GM19035 (cell line): Measurements from ENCODE around the gene GRK1.

Experiments used
- ATAC-seq: cut with Tn5 transposase; IDR thresholded peaks from one replicate; pipeline ENCODE4 v1.9.1; 2021; ENCODE audit not compliant: unreplicated experiment

The GRK1 gene

GRCh38 chr13:113647351-113648215 is 19.4 kb upstream of the GRK1 start:
- no peak for ATAC-seq

- ATAC-seq = no peak
Measured at GRCh38 chr13:113648216-113648610, 18.8 kb upstream of the GRK1 start.

DNA sequence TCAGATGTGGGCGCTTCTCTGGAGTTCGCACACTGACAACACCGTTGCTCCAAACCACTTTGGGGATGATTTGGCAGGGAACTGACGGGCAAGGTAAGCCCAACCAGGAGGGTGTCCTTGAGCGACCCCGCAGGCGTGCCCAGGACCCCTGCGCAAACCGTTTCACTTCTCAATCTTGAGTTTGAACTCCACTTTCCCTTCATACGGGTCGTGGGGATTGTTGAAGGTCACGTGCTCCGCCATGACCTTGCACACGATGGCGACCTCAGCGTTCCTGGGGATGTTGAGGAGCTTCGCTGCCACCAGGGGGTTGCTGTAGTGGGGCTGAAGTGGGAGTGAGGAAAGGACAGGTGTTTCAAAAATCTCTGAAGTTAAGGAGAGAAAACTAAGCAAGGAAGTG is 17.8 kb upstream of the GRK1 start:
- no peak for ATAC-seq

DNA sequence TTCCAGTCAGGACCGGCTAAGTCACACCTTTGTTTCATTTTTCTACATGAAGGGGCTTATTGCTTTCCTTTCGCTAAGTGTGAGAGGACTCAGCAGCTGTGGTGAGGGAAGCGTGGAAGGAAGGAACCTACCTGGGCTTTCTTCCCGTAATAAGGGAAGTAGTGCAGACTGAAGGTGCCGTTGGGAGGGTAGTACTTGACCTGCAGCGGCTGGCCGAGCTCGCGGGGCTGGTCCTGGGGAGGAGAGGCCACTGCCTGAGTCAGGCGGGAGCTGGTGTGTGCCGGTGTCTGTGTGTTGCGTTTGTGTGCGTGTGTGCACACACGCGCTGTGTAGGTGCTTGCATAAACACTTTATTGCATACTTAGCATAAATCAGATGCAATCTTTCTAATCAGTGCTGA is 16.7 kb upstream of the GRK1 start:
- no peak for ATAC-seq

GRCh38 chr13:113650731-113651148 is 16.3 kb upstream of the GRK1 start:
- no peak for ATAC-seq

DNA sequence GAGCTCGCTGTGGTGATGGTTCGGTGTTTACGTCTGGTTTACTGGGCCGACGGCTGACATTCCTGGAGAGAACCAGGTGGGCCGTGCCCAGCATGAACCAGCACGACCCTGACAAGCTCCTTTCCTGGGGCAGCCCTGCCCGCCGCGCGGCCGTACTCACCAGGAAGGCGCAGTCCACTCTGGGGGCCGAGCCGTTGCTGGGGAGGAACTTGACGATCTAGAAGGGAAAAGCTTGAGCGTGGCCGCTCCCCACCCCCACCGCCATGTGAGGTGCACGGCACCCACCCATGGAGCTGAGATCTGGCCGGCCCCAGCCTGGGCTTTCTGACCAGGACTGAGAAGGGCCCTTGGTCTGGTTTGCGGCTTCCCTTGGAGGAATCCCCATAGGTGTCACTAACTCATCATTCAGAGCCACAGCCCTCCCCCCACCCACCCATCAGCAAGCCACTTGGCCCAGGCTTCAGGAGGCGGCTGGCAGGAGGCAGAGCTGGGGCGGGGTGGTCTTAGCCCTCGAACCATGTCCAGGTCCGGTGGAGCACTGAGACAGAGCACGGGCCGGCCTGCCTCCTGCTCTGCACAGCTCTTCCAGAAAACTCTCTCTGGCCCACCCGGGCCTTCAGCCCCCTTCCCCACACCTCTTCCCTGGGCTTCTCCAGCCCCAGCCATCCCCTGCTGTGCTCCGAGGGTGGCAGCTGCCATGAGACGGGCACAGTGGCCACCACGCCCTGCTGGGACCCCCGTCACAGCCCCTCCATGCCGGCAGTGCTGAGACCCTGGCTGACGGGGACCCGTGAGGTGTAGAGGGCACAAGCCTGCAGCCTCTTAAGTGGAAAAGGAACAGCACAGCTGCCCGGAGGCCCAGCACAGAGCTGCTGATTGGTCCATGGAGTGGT is 15.3 kb upstream of the GRK1 start:
- no peak for ATAC-seq

- no peak for ATAC-seq
Measured at GRCh38 chr13:113652404-113653263, 14.4 kb upstream of the GRK1 start.

DNA sequence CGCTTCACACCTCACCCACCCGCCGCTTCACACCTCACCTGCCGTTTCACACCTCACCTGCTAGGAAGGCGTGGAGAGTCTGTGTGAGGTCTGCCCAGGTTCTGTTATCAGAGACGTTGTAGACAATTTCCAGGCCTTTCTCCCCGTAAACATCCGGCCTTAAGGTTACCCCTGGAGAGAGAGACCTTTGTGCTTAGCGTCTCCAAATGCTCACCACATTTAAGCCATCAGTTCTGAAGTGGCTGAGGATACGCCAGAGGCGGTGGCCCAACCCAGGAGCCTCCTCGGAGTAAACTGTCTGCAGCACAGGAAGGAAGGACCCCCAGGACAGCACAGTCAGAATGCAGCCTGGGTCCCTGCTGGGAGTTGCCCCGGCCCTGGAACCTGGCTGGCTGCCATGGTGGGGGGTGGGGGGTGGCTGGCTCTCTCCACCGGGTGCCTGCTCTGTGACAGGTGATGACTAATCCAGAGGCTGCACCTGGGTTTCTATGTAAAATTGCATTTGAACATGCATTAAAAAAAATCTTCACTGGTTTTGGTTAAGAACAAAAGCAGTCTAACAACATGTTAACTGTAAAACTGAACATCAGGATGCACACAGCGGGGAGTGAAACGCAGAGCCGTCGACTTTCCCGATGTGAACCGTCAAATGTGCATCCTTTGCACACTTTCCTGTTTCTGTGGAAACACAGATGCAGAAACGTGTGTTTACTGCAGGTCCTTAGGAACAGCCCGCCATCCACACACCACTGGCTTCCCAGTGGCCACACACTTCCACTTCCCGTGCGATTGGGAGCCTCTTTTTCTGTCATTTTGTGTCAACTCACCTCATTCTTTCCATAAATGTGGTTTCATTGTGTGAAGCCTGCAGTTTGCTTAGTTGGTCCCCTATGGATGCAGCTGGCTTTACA is 13.5 kb upstream of the GRK1 start:
- no peak for ATAC-seq

- no peak for ATAC-seq
Measured at GRCh38 chr13:113654175-113654560, 12.9 kb upstream of the GRK1 start.

DNA sequence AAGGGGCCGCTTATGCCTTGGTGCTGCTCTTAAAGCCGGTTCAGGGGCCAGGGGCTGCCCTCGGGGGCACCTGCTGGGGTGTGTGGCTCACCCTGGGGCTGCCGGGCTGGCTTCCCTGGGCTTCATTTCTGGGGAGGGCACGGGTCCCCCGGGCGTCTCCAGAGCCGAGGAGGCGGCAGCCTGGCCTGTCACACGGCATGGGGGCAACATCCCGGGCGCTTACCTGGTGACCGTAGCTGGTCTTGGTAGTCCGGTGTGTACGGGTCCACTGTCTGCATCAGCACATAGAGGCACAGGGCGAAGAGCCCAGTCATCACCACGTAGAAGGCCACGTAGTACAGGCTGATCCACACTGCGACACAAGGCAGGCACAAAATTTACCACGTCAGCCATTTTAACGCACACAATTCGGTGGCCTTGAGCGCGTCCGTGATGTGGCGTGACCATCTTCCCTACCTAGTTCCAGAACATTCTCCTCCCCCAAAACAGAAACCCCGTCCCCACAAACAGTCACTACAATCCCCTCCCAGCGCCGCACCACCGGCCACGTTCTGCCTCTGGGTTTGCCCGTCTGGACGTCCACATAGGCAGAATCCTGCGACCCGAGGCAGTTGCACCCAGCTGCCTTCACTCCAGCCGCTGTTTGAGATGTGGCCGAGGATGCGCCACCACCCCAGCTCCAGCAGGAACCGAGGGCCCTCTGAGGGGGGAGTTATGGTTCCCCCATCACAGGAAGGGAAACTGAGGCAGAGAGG is 12.3 kb upstream of the GRK1 start:
- ATAC-seq = no peak

GRCh38 chr13:113655346-113656002 is 11.5 kb upstream of the GRK1 start:
- no peak for ATAC-seq

DNA sequence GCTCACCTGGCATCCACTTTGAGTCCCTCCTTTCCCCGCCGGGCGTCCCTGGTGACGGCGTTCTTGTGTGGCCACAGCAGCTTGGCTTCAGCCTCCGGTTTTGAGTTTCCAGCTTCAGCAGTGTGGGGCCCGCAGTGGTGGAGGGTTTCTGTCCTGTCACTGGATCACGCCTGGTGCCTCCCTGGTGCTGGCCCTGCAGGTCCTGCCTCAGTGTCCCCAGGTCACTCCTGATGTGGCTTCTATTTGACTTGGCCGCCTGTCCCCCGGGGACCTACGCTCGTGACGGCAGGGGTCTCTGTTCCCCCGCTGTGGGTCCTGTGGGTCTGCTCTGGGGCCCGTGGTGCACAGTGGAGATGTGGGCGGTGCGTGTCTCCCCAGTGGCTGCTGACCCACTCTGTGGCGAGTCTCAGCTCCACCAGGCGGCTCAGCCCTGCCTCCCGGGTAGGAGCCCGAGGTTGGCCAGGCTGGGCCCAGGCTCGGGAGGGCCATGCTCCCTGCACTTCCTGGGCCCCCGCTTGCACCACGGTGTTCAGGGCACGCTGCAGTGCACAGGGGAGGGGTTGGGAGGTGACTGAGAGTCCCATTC is 10.9 kb upstream of the GRK1 start:
- ATAC-seq = no peak

DNA sequence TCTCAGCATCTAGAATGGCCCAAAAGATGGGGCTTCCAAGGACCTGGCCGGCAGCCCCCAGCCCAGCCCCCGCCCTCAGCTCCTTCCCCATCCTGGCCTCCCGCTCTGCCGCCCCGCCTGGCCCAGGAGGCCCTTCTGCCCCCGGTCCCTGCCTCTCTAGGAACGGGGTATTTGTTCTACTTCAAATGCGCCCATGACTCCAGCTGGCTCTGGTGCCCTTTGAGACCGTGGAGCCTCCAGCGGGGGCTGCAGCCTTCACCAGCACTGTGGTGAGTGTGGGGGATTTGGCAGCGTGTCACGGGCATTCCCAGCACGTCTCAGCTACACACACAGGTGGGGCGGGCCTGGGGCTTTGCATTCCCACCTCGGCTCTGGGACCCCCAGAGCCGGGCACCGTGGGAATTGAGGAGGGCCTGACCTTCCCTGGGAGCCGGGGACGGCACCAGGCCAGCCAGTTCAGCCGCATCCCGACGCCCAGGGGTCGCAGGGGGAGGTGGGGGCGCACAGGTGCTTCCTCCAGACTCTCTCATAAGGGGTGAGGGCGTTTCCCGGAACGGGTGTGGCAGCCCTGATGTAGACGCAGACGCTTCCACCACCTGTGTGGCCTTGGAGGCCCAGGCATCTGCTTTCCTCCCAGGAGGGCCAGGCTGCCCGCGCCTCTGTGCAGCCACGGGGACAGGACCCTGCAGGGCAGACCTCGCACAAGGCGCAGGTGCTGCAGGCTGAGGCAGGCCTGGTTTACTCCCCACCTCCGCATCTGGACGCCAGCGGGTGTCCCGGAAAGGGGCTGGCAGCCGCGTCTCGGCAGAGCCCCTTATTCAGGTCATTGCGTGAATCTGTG is 10.0 kb upstream of the GRK1 start:
- ATAC-seq = no peak

DNA sequence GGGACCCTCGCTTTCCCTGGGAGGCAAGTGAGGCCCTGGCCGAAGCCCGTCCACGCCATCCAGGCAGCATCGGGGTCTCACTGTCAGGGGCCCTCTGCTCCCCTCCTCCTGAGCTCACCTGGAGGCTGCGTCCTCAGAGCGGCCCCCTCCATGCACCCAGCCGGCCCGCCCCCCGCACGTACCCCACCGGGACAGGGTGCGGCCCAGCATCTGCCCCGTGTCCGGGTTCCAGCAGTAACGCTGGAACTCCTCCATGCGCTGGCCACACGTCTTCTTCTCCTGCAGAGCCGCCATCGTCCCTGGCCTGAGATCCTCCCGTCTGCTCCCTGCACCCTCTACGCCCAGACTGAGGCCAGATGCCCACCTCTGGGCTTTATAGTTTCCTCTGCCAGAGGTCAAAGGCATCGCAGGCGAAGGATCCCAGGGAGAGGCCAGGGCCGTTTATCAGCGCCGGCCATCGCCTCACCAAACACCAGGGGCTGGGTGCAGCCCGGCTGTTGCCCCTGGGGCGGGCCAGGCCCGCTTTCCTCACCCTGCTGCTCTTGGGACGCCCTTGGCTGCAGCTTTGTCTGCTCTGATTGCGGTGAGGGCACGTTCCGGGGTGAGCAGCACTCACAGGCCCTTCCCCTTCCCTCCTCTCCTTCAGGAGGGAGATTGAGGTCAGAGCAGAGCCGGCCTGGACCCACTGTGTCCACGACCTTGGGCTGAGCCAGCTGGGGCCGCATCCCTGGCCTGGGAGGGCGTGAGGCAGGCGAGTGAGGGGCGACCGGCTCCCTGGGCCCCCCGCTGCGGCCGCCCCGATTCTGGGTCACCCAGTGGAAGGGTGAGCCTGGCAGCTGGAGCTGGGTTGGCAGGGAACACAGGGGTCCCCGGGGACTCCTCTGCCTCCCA is 8.9 kb upstream of the GRK1 start, which contains the start of gene ATP4B:
Gene ATP4B (minus strand): TSS at position 348 of the 891 bp plus-strand sequence. CDS start 54 bp downstream, at position 294.
- ATAC-seq = no peak

DNA sequence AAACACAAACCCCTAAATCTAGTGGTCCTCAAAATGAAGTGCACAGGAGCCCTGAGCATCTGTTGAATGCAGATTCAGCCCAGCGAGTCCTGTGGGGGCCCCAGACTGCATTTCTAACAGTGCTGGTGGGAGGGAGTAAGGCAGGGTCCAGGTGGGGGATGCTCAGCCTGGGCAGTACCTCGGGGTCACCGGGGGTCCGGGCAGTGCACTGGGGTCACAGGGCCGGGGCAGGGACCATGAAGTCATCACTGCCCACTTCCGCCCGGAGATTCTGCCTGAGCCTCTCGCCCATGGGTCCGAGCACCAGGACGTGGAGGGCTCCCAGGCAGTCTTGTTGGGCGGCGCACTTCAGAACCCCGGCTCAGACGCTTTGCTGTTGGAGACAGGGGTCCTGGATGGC is 8.2 kb upstream of the GRK1 start:
- no peak for ATAC-seq

DNA sequence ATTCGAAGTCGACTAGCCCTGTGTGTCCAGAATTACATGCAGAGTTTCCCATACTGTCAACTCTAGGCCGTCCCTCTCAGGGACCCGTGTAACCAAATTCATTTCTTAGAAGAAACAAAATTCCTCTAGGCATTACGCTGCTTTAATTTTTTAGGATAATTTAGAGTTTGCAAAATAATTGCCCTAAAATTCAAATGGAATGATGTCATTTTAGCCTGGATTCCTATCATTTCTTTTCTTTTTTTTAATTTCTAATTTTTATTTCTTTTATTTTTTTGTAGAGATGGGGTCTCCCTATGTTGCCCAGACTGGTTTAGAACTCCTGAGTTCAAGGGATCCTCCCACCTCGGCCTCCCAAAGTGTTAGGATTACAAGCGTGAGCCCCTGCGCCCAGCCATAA is 7.7 kb upstream of the GRK1 start:
- ATAC-seq = no peak
